HepG2 (cell line): ENCODE data around the gene PLA2G2A. TPM values are rescaled to one million over a fixed set of nuclear protein-coding genes. Genes with fewer than 3 reads are reported as not detected.
A peak's percentile ranks its signal among the peaks of the same experiment; 100 is the strongest.

Experiments
- ATAC-seq: fragments of 200-7000 bp; cut with Tn5 transposase; 3 replicates; pipeline ENCODE4 v1.9.1; 2020; ENCODE audit warnings: mild to moderate bottlenecking, moderate library complexity
- BruUV-seq: library from RNA; stranded (reverse); fragments of 400-500 nt; replicated peaks from 2 replicates; lab custom pipeline; 2021; lab: Mats Ljungman, UMichigan
- CTCF ChIA-PET: fragments of 300-600 bp; formaldehyde crosslinking; extraction: SDS; loops from one replicate; lab custom pipeline; 2021; ENCODE audit warnings: low total read pairs, inconsistent platforms, low intra/inter-chr PET ratio; lab: Yijun Ruan, JAX
- POLR2A ChIA-PET: fragments of 350-600 bp; sonication (Branson Sonifier 250); formaldehyde crosslinking; loops from one replicate; lab custom pipeline; 2020; ENCODE audit warnings: antibody characterized with exemption, inconsistent platforms; lab: Yijun Ruan, JAX
- DNase-seq: peaks from one replicate; pipeline ENCODE4 v3.0.0-alpha.2; 2015; ENCODE audit warnings: low spot score
- FAIRE-seq: peaks from 3 replicates; lab custom pipeline; 2011; peaks lifted over from hg19 to GRCh38; lab: Jason Lieb, UNC
- H2AFZ ChIP-seq: one replicate; pipeline ENCODE4 v1.6.1; 2011; ENCODE audit warnings: low read length, inconsistent platforms
- H3K27ac ChIP-seq: fragments of 300-600 bp; 3 replicates; pipeline ENCODE4 v1.8.0; 2011; ENCODE audit warnings: mixed run types, mild to moderate bottlenecking, mixed read lengths, low read length, inconsistent platforms; ENCODE audit not compliant: insufficient read depth; ENCODE audit errors: extremely low read length
- H3K27me3 ChIP-seq, 2 experiments: fragments of 200-600 bp in 1 of 2; 2 replicates in 1 of 2; 3 replicates in 1 of 2; pipeline versions ENCODE4 v1.6.0 to v1.8.0; 2011; ENCODE audit warnings: low read length in 2 of 2, mild to moderate bottlenecking in 2 of 2, moderate library complexity in 2 of 2, inconsistent platforms in 1 of 2; ENCODE audit not compliant: insufficient read depth in 2 of 2, control insufficient read depth in 1 of 2
- H3K36me3 ChIP-seq, 2 experiments: fragments of 200-600 bp in 1 of 2; replicated peaks in 1 of 2; 2 replicates in 1 of 2; 3 replicates in 1 of 2; pipeline versions ENCODE4 v1.5.1 to v1.8.0; 2011; ENCODE audit warnings: low read length in 2 of 2, inconsistent platforms in 1 of 2; ENCODE audit not compliant: insufficient read depth in 2 of 2, control insufficient read depth in 1 of 2
- H3K4me1 ChIP-seq: 2 replicates; pipeline ENCODE4 v1.5.1; 2012; ENCODE audit warnings: low read length, inconsistent platforms; ENCODE audit not compliant: insufficient read depth
- H3K4me2 ChIP-seq: 2 replicates; pipeline ENCODE4 v1.6.0; 2011; ENCODE audit warnings: low read depth, low read length, inconsistent platforms
- H3K4me3 ChIP-seq, 3 experiments: fragments of 200-600 bp in 1 of 3; sonication (generic), shearing (Covaris generic) in 1 of 3; replicated peaks in 1 of 3; 2 replicates each; pipeline ENCODE4 v1.5.1; 2011 to 2016; ENCODE audit warnings: low read length in 3 of 3, inconsistent platforms in 2 of 3, low read depth in 2 of 3, mild to moderate bottlenecking in 2 of 3, control low read depth in 1 of 3, mixed read lengths in 1 of 3; ENCODE audit not compliant: insufficient read depth in 1 of 3
- H3K79me2 ChIP-seq: one replicate; pipeline ENCODE4 v1.6.1; 2011; ENCODE audit warnings: low read length, inconsistent platforms; ENCODE audit not compliant: insufficient read depth
- H3K9ac ChIP-seq: 2 replicates; pipeline ENCODE4 v1.6.0; 2011; ENCODE audit warnings: mild to moderate bottlenecking, low read depth, low read length, inconsistent platforms; ENCODE audit not compliant: insufficient read depth
- H3K9me3 ChIP-seq: 2 replicates; pipeline ENCODE4 v1.5.1; 2012; ENCODE audit warnings: mild to moderate bottlenecking, low read length
- H4K20me1 ChIP-seq: 2 replicates; pipeline ENCODE4 v1.6.0; 2011; ENCODE audit warnings: inconsistent platforms, mild to moderate bottlenecking, low read length, moderate library complexity; ENCODE audit not compliant: insufficient read depth
- BHLHE40 ChIP-seq: IDR thresholded peaks from 2 replicates; pipeline ENCODE4 v1.6.1; 2011; ENCODE audit warnings: low read length, improper control_type of control experiment
- CEBPG ChIP-seq: IDR thresholded peaks from 2 replicates; pipeline ENCODE4 v1.6.1; 2016
- FOXA1 ChIP-seq, 2 experiments: fragments of 450-650 bp in 1 of 2; sonication (generic) in 1 of 2; formaldehyde crosslinking in 1 of 2; IDR thresholded peaks; 2 replicates each; pipeline versions ENCODE4 v1.4.0 to v1.6.1; 2016 to 2020; ENCODE audit warnings: missing genetic modification reagents in 1 of 2
- JDP2 ChIP-seq: sonication (generic); formaldehyde crosslinking; IDR thresholded peaks from 2 replicates; pipeline ENCODE4 v1.8.1; 2022; ENCODE audit warnings: missing genetic modification reagents, borderline replicate concordance
- KDM5A ChIP-seq: fragments of 200-600 bp; sonication (generic); IDR thresholded peaks from 2 replicates; pipeline ENCODE4 v1.7.0; 2018; ENCODE audit warnings: antibody characterized with exemption, mild to moderate bottlenecking, low read length, borderline replicate concordance
- MIXL1 ChIP-seq: IDR thresholded peaks from 2 replicates; pipeline ENCODE4 v1.6.1; 2016
- NFE2L1 ChIP-seq: sonication (generic); formaldehyde crosslinking; IDR thresholded peaks from 2 replicates; pipeline ENCODE4 v1.4.0; 2020; ENCODE audit warnings: missing genetic modification reagents, mild to moderate bottlenecking, borderline replicate concordance
- ONECUT2 ChIP-seq: sonication (generic); formaldehyde crosslinking; IDR thresholded peaks from 2 replicates; pipeline ENCODE4 v1.4.0; 2020; ENCODE audit warnings: missing genetic modification reagents
- REPIN1 ChIP-seq: sonication (generic); formaldehyde crosslinking; IDR thresholded peaks from 2 replicates; pipeline ENCODE4 v1.8.0; 2022; ENCODE audit warnings: missing genetic modification reagents, low read depth, mild to moderate bottlenecking, borderline replicate concordance
- REXO4 ChIP-seq: sonication (generic); formaldehyde crosslinking; IDR thresholded peaks from 2 replicates; pipeline ENCODE4 v1.8.0; 2022; ENCODE audit warnings: missing genetic modification reagents, mild to moderate bottlenecking, borderline replicate concordance
- SMARCE1 ChIP-seq: fragments of 450-650 bp; IDR thresholded peaks from 2 replicates; pipeline ENCODE4 v1.6.1; 2017; ENCODE audit warnings: borderline replicate concordance
- ZBTB1 ChIP-seq: sonication (generic); formaldehyde crosslinking; IDR thresholded peaks from 2 replicates; pipeline ENCODE4 v1.4.0; 2020; ENCODE audit warnings: missing genetic modification reagents, borderline replicate concordance
- ZC3H4 ChIP-seq: sonication (generic); formaldehyde crosslinking; IDR thresholded peaks from 2 replicates; pipeline ENCODE4 v1.4.0; 2020; ENCODE audit warnings: missing genetic modification reagents, borderline replicate concordance
- ZNF362 ChIP-seq: sonication (generic); formaldehyde crosslinking; IDR thresholded peaks from 2 replicates; pipeline ENCODE4 v1.4.0; 2020; ENCODE audit warnings: missing genetic modification reagents, mild to moderate bottlenecking, borderline replicate concordance
- ZNF572 ChIP-seq: sonication (generic); formaldehyde crosslinking; IDR thresholded peaks from 2 replicates; pipeline ENCODE4 v1.5.1; 2020; ENCODE audit warnings: mild to moderate bottlenecking, missing genetic modification reagents
- ZNF574 ChIP-seq: sonication (generic); formaldehyde crosslinking; IDR thresholded peaks from 2 replicates; pipeline ENCODE4 v1.4.0; 2020; ENCODE audit warnings: missing genetic modification reagents
- ZNF577 ChIP-seq: sonication (generic); formaldehyde crosslinking; IDR thresholded peaks from 2 replicates; pipeline ENCODE4 v1.4.0; 2020; ENCODE audit warnings: mild to moderate bottlenecking, low read depth, missing genetic modification reagents, borderline replicate concordance
- ZNF703 ChIP-seq: sonication (generic); formaldehyde crosslinking; IDR thresholded peaks from 2 replicates; pipeline ENCODE4 v1.5.1; 2020; ENCODE audit warnings: missing genetic modification reagents, mild to moderate bottlenecking, moderate library complexity, borderline replicate concordance
- ZSCAN29 ChIP-seq: sonication (generic); formaldehyde crosslinking; conservative IDR thresholded peaks from 2 replicates; pipeline ENCODE4 v1.4.0; 2020; ENCODE audit warnings: mild to moderate bottlenecking, missing genetic modification reagents
- WGBS: methylation state at CpG from one replicate; pipeline ENCODE4 v1.1.6; 2017; ENCODE audit warnings: low lambda C conversion rate; 5-methylcytosine and 5-hydroxymethylcytosine counted together
- in situ Hi-C: cut with HindIII; loops from 2 replicates; pipeline ENCODE4 v1.10.0; 2017; ENCODE audit warnings: low pct_unique_long_range_greater_than_20kb; ENCODE audit not compliant: extremely low pct_ligation_motif_present
- intact Hi-C: fragments of 100-400 bp; cut with micrococcal nuclease; formaldehyde crosslinking; loops from one replicate; pipeline ENCODE4 v1.10.0; 2022; ENCODE audit not compliant: unreplicated experiment
- polyA plus RNA-seq, 8 experiments: library from polyadenylated mRNA; depleted of rRNA in 3 of 8; stranded (reverse) in 7 of 8; unstranded in 1 of 8; fragments of >200 nt; fragmentation: Illumina TruSeq in 4 of 8; extraction: Trizol in 4 of 8; gene quantifications; 2 replicates each; pipeline versions ENCODE4 v1.2.1 to v1.2.3, GENCODE V29; 2011 to 2016; ENCODE audit warnings: low read depth in 4 of 8, missing spikeins in 1 of 8, mixed read lengths in 1 of 8; ENCODE audit not compliant: insufficient read depth in 1 of 8
- total RNA-seq, 5 experiments: library from RNA; depleted of rRNA; stranded (reverse); fragments of >200 nt; fragmentation: Illumina TruSeq; extraction: Trizol; gene quantifications; 2 replicates each; pipeline ENCODE4 v1.2.3, GENCODE V29; 2016; ENCODE audit warnings: low read depth in 1 of 5

PLA2G2A gene
- total and polyA plus RNA-seq, 2 of the 13 experiments (the other 11 are each of a cell fraction or from before 2014, with no cell fraction given), result 0.35 to 30.3 TPM

- BruUV-seq, result no TSS peak
- WGBS, result 17% methylated on average over 3 of the region's 3 CpGs
- DNase-seq (peak; percentile 19), FAIRE-seq (no peak), ATAC-seq (peak; percentile 37; the same call in 2 of the 3 replicates)
- Histone ChIP-seq H3K36me3 (no peaks in the 10 kb centered on the region), H3K9me3 (no peaks in the 10 kb centered on the region), H3K9ac (peak overlapping the region; percentile 66), H3K27me3 (no peaks in the 10 kb centered on the region), H4K20me1 (no peaks in the 10 kb centered on the region), H3K4me1 (peaks cover 80% of the 10 kb centered on the region), H3K27ac (peak overlapping the region; percentile 67), H2AFZ (no peak overlapping the region), H3K4me2 (peak overlapping the region; percentile 74), H3K79me2 (no peaks in the 10 kb centered on the region), H3K4me3 (no peak overlapping the region)
- ChIA-PET POLR2A (interaction anchor here (1.0 kb wide), 1 partner anchor 98 kb away, joined by 4 read pairs; the partner anchor contains the start of gene OTUD3), CTCF (no interaction called here)
- in situ Hi-C loops (no loop called here), intact Hi-C loops (no loop called here)
- TF ChIP-seq ZBTB1 (no peak), ZNF574 (CRISPR knock-in tag) (no peak), ONECUT2 (CRISPR knock-in tag) (no peak), ZNF362 (CRISPR knock-in tag) (no peak), BHLHE40 (no peak), ZSCAN29 (no peak), ZNF703 (CRISPR knock-in tag) (no peak), ZNF577 (CRISPR knock-in tag) (no peak), KDM5A (no peak), NFE2L1 (CRISPR knock-in tag) (no peak), SMARCE1 (no peak), MIXL1 (CRISPR knock-in tag) (no peak), FOXA1 (IDR thresholded peaks at IDR 0.05) (no peak), FOXA1 (CRISPR knock-in tag; IDR thresholded peaks at IDR 0.05) (0 out of 2 replicates have a peak, but pooled peaks have one; percentile 21), ZNF572 (CRISPR knock-in tag) (no peak), ZC3H4 (no peak), CEBPG (no peak), REPIN1 (CRISPR knock-in tag) (no peak), JDP2 (no peak), REXO4 (no peak)
These were observed 896 bp upstream of the PLA2G2A start for GRCh38 chr1:19980314-19980713.
